ENCODE results near the gene TRIM71.

DNA sequence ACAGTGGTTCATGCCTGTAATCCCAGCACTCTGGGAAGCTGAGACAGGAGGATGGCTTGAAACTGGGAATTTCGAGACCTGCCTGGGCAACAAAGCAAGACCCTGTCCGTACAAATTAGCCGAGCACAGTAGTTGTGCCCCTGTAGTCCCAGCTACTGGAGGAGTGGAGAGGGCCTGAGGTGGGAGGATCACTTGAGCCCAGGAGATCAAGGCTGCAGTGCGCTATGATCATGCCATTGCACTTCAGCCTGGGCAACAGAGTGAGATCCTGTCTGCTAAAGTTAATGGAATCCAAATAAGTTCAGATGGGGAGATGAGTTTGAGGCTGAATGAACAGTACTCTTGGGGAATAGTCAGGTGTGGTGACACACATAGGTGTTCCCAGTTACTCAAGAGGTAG is 14.4 kb downstream of the TRIM71 start:
- TF ChIP-seq, protein P1, sequence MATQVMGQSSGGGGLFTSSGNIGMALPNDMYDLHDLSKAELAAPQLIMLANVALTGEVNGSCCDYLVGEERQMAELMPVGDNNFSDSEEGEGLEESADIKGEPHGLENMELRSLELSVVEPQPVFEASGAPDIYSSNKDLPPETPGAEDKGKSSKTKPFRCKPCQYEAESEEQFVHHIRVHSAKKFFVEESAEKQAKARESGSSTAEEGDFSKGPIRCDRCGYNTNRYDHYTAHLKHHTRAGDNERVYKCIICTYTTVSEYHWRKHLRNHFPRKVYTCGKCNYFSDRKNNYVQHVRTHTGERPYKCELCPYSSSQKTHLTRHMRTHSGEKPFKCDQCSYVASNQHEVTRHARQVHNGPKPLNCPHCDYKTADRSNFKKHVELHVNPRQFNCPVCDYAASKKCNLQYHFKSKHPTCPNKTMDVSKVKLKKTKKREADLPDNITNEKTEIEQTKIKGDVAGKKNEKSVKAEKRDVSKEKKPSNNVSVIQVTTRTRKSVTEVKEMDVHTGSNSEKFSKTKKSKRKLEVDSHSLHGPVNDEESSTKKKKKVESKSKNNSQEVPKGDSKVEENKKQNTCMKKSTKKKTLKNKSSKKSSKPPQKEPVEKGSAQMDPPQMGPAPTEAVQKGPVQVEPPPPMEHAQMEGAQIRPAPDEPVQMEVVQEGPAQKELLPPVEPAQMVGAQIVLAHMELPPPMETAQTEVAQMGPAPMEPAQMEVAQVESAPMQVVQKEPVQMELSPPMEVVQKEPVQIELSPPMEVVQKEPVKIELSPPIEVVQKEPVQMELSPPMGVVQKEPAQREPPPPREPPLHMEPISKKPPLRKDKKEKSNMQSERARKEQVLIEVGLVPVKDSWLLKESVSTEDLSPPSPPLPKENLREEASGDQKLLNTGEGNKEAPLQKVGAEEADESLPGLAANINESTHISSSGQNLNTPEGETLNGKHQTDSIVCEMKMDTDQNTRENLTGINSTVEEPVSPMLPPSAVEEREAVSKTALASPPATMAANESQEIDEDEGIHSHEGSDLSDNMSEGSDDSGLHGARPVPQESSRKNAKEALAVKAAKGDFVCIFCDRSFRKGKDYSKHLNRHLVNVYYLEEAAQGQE (IDR thresholded peaks at IDR 0.05; ENCODE audit: insufficient read depth in 1 of 2, low read depth in 2 of 2, low read length in 2 of 2) = no peak
- TF ChIP-seq POLR2AphosphoS5 (IDR thresholded peaks at IDR 0.05; ENCODE audit: low read depth, low read length) = no peak
- no peak for TF ChIP-seq SIN3A (IDR thresholded peaks at IDR 0.05; ENCODE audit: borderline replicate concordance, insufficient read depth, low read length)
- TF ChIP-seq FOXP2 (optimal IDR thresholded peaks at IDR 0.05; ENCODE audit: borderline replicate concordance, extremely low read depth, extremely low read length, insufficient read depth) = no peak
- no peak for TF ChIP-seq TAF1 (IDR thresholded peaks at IDR 0.05; ENCODE audit: borderline replicate concordance, insufficient read depth, low read length)

Measured in PFSK-1 (cell line).